HL-60/S4 (cell line): ENCODE measurements around the gene PKMYT1.

Source experiments
- in situ Hi-C: fragments of 300-500 bp; cut with MboI; formaldehyde crosslinking; loops from 2 replicates; pipeline ENCODE4 v1.14.3; 2022; ENCODE audit warnings: low sequenced_read_pairs

PKMYT1 gene

DNA sequence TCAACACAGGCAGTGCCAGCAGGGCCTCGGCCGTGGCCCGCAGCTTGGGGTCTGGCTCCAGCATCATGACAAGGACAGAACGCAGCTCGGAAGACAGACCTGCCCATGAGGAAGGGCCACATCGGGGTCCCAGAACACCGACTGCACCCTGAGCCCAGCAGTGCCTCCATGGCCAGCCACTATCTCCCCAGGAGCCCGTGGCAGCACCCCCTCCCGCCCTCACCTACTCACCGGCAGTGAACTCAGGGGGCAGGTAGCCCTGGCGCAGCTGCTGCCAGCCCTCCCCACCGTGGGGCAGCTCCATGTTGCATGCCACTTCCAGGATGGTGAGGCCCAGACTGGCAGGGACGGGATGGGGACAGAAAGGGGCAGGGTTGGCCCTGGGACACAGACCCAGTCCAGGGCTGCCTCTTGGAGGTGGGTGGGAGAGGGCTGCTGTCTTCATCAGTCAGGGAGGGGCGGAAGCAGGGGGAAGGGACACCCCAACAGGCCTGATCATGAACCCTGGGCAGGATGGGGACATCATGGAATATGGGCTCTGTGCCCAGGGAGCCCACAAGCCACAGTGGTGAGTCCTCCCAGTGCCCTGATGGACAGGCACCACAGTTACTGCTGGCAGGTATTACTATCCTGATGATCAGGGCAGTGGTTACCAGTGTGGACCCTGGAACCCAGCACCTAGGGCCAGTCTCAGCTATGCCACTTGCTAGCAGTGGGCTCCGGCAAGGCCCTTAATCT, 5.8 kb downstream of the PKMYT1 start:
- in situ Hi-C loops, result no loop called here

DNA sequence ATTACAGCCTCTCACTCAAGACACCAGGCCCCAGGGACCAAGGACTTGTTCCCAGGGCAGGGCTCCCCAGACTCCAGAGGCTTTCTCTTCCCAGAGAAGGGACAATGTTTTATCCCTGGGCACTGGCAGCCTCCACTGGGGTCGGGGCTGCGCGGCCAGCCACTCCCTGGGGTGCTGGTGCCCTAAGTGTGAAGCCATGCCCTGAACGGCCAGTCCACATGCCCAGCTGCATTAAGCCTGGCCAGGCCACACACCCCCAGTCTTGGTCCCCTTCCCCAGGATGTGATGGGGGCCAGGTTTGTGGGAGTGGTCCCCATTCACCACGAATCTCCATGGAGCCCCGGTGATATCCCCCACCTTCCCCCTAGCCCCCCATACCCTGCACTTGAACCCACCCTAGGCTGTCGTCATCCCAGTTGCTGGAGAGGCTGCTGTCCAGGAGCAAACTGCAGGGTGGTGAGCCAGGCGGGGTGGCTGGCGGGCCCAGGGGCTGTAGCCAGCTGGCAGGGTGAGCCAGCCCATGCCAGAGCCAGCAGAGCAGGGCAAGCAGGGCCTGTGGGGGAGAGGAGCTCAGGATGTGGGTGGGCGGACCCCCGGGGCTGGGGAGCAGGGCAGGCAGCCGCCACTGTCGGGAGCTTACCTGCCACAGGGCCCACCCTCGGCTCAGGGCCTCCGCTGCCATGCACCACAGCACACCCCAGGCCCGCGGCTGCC, 6.5 kb downstream of the PKMYT1 start:
- in situ Hi-C loops, result no loop called here

DNA sequence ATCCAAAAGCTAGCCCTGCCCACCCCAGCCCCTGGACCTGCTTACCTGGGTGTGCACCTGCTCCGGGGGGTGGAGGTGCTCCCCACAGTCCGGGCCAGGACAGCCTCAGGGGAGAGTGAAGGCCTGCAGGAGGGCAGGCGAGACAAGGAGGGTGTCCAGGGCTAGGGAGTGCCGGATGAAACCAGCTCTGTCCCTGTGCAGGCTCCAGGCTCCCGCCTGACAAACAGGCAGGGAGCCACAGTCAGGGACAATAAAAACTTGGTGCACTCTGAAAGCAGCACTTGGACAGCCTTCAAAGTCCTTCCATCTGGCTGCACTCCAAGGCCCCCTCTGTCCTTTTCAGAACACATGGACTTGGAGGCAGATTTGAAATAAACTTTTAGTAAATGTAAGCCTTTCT, 7.2 kb downstream of the PKMYT1 start:
- in situ Hi-C loops, result no loop called here

- in situ Hi-C loops, result no loop called here
Observed at GRCh38 chr16:2971985-2972784, 8.1 kb downstream of the PKMYT1 start.

DNA sequence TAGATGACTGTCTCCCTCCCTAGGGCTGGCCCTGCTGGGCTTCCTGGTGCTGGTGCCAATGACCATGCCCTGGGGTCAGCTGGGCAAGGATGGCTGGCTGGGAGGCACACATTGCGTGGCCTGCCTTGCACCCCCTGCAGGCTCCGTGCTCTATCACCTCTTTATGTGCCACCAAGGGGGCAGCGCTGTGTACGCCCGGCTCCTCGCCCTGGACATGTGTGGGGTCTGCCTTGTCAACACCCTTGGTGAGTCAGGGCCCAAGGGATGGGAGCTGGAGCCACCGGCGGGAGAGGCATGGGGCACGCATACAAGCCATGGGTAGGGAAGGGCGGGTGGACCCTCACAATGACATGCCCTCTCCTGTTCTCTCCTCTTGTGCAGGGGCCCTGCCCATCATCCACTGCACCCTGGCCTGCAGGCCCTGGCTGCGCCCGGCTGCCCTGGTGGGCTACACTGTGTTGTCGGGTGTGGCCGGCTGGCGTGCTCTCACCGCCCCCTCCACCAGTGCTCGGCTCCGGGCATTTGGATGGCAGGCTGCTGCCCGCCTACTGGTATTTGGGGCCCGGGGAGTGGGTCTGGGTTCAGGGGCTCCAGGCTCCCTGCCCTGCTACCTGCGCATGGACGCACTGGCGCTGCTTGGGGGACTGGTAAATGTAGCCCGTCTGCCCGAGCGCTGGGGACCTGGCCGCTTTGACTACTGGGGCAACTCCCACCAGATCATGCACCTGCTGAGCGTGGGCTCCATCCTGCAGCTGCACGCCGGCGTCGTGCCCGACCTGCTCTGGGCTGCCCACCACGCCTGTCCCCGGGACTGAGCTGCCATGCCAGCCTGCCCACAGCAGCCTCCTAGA, 8.9 kb downstream of the PKMYT1 start:
- in situ Hi-C loops, result no loop called here

DNA sequence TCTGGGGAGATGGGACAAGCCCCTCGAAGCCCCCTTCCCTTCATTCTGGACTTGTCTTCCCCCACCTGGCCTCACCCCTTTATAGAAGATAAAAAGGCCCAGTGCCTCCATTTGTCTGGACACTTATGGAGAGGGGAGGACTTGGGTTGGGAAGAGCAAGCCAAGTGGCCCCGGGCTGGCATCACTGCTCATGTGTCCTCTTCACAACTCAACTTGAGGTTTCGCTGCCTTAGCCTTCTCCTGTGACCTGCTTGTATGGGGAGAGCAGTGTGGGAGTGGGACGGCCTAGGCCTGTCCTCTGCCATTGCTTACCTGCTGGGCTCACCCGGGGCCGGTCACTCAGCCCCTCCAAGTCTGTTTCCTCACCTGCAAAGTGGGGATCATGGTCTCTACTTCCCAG, 9.7 kb downstream of the PKMYT1 start:
- in situ Hi-C loops, result no loop called here

- in situ Hi-C loops, result no loop called here
Observed at GRCh38 chr16:2969545-2970521, 10.4 kb downstream of the PKMYT1 start.

GRCh38 chr16:2968738-2969544, 11.3 kb downstream of the PKMYT1 start, which contains the start of gene PAQR4:
TSS of gene PAQR4 (plus strand) at chr16:2969348. CDS start at chr16:2969675, 327 bp downstream.
- in situ Hi-C loops, result no loop called here

DNA sequence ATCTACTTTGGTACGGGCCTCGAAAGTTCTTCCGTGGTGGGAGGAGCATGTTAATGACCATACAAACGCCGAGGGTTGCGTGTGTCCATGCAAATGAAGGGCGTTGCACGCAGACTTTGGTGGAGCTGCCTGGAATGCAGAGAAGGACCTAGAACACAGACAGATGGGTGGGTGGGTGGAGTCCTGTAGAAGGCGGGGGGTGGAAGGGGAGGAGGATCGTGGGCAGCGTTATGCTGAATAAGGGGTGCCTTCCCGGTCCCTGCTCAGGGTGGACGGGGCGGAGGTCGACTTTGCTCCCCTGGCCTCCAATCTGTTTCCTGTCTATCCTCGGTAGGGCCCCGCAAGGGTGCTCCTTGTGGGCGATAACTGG, 11.9 kb downstream of the PKMYT1 start:
- in situ Hi-C loops, result no loop called here

DNA sequence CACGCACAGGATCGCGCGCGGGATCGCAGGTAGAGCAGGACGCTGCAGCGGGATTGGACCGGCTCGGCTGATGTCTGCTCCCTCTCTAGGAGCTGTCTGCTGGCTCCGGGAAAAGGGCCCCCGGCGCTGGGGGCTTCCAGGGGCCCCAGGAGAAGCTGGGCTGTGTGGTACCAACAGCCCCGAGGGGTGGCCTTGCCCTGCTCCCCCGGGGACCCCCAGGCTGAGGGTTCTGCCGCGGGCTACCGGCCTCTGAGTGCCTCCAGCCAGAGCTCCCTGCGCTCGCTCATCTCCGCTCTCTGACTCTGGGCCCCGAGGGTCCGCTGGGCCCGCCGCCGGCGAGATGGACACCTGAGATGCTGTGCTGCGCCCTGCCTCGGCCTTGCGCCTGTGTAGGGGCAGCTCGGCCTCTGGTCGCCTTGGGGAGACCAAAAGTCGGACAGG, 12.5 kb downstream of the PKMYT1 start:
- in situ Hi-C loops, result no loop called here

DNA sequence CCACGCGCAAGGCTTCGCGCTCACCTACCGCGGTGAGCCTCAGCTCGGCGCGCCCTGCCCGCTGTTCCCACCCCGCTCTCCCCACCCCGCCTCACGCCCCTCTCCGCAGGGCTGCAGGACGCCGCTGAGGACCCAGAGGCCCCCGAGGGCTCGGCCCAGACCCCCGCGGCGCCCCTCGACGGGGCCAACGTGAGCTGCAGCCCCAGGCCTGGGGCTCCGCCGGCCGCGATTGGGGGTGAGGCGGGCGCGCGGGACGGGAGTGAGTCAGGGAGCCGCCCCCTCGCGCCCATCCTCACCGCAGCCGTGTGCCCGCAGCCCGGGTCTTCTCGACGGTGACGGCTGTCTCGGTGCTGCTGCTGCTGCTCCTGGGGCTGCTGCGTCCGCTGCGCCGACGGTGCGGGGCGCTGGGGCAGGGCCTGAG, 13.0 kb downstream of the PKMYT1 start:
- in situ Hi-C loops, result no loop called here

DNA sequence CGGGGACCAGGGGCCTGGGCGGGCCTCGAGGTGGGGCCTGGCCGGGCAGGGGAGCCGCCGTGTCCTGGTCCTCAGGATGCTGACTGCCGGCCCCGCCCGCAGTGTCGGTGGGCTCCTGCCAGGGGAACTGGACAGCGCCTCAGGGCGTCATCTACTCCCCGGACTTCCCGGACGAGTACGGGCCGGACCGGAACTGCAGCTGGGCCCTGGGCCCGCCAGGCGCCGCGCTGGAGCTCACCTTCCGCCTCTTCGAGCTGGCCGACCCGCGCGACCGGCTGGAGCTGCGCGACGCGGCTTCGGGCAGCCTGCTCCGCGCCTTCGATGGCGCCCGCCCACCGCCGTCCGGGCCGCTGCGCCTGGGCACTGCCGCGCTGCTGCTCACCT, 13.4 kb downstream of the PKMYT1 start:
- in situ Hi-C loops, result no loop called here

- in situ Hi-C loops, result no loop called here
Observed at GRCh38 chr16:2966043-2966807, 14.0 kb downstream of the PKMYT1 start.

DNA sequence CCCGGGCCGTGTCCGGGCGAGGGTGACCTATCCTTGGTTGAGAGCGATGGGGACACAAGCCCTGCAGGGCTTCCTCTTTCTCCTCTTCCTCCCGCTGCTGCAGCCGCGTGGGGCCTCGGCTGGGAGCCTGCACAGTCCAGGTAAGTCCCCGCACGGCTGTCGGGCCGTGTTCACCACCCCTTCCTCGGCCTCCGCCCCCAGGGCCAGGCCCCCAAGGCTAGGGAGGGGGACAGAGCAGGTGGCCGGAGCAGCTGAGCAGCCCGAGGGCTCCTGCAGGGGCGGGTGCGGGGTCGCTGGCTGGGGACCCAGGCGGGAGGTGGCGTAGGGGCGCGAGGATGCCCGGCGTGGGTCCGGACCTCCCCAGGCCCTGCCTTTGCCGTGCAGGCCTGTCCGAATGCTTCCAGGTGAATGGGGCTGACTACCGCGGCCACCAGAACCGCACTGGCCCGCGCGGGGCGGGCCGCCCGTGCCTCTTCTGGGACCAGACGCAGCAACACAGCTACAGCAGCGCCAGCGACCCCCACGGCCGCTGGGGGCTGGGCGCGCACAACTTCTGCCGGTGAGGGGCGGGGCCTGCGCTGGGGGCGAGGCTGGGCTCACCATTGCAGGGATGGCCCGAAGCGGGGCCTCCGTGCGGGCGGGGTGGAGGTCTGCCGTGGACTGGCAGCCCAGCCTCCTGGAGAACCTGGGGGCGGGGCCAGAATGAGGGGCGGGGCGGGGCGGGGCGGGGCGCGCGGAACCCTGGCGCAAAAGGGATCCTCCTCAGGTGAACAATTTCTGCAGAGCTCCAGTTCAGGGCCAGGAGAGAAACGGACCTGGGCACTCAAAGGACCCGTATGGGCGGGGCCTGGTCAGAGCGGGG, 15.5 kb downstream of the PKMYT1 start:
- in situ Hi-C loops, result no loop called here

GRCh38 chr16:2963723-2964474, 16.3 kb downstream of the PKMYT1 start, which contains the start of gene KREMEN2:
TSS of gene KREMEN2 (plus strand) at chr16:2964275. CDS start at chr16:2964521, 246 bp downstream.
- in situ Hi-C loops, result no loop called here

- in situ Hi-C loops, result no loop called here
Observed at GRCh38 chr16:2963074-2963722, 17.0 kb downstream of the PKMYT1 start.
